ENCODE measurements around the gene DENND5A. TPM values are rescaled to one million over a fixed set of nuclear protein-coding genes. Genes with fewer than 3 reads are reported as not detected.
"Not testable (repeated sequence)": the region's sequence is repeated elsewhere in the genome, so short reads cannot be mapped to it uniquely, and the experiment has no call there.

Gene DENND5A
- total and polyA plus RNA-seq, 3 donors from 2014 or later, result 51.2 to 88.8 (median 73.6) TPM

DNA sequence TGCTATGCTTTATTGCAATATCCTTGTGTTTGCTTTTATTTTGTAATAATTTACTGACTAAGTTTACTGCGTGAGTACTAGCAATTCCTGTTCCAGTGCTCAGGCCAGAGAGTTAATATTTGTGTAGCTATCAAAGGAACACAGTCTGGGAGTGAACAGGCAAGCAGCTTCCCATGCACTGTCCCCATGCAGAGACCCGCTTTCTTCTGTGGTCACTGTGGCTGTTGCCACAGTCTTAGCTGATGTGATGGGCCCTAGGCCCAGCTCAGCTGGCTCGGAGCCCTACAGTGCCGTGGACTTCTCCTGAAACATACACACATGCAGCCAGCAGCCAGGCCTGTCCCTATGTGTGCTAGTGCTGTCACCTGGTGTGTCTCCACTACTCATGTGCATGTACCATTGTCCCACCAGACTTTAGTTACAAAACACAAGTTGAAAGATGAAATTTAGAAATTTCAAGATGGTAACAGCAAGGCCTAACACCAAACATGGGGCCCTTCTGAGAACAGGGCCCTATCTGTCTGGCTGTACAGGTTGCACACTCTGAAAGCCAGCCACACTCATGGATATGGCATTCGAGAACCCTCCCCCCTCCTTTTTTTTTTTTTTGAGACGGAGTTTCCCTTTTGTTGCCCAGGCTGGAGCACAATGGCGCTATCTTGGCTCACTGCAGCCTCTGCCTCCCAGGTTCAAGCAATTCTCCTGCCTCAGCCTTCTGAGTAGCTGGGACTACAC, 161.4 kb downstream of the DENND5A start:
- Histone ChIP-seq H3K27ac (no peak overlapping the region), H3K27me3 (no peaks in the 10 kb centered on the region), H3K9me3 (no peaks in the 10 kb centered on the region), H3K4me3 (no peak overlapping the region), H3K36me3 (ENCODE audit: low read depth, missing control alignments) (no peaks in the 10 kb centered on the region), H3K4me1 (no peaks in the 10 kb centered on the region)
- DNase-seq, result no peak
- 96 to 99% methylated on average over 7 of the region's 7 CpGs for WGBS, 2 donors
- no peak for TF ChIP-seq POLR2A (IDR thresholded peaks at IDR 0.05)
- TF ChIP-seq, protein P1, sequence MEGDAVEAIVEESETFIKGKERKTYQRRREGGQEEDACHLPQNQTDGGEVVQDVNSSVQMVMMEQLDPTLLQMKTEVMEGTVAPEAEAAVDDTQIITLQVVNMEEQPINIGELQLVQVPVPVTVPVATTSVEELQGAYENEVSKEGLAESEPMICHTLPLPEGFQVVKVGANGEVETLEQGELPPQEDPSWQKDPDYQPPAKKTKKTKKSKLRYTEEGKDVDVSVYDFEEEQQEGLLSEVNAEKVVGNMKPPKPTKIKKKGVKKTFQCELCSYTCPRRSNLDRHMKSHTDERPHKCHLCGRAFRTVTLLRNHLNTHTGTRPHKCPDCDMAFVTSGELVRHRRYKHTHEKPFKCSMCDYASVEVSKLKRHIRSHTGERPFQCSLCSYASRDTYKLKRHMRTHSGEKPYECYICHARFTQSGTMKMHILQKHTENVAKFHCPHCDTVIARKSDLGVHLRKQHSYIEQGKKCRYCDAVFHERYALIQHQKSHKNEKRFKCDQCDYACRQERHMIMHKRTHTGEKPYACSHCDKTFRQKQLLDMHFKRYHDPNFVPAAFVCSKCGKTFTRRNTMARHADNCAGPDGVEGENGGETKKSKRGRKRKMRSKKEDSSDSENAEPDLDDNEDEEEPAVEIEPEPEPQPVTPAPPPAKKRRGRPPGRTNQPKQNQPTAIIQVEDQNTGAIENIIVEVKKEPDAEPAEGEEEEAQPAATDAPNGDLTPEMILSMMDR (IDR thresholded peaks at IDR 0.05), result no peak
- intact Hi-C loops (cut with DNase I; ENCODE audit: low total_unique reads), result no loop called here

DNA sequence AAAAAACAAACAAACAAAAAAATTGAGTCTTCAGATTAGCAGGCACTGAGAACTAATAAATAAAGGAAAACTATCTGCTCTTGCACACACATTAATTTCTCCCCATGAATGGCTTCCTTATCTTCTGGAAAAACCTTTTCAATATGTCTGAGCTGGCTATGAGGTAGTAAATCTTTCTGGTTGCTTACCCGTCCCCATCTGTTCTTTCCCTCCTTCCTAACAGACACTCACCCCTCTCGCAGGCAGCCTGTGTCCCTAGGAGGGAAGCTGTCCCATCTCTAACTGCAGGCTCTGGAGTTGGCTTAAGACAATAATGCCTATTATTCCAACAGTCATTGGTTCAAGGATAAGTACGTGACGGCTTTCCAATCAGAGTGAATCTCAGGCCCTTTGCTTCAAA, 165.5 kb downstream of the DENND5A start:
- DNase-seq, result no peak
- Histone ChIP-seq H3K36me3 (ENCODE audit: low read depth, missing control alignments) (no peaks in the 10 kb centered on the region), H3K27ac (no peak overlapping the region), H3K4me3 (no peak overlapping the region), H3K9me3 (no peaks in the 10 kb centered on the region), H3K4me1 (no peaks in the 10 kb centered on the region), H3K27me3 (no peaks in the 10 kb centered on the region)
- WGBS, 2 donors, result 40 to 59% methylated on average over 3 to 4 of the region's 4 CpGs
- intact Hi-C loops (cut with DNase I; ENCODE audit: low total_unique reads), result no loop called here
- TF ChIP-seq, protein P1 (IDR thresholded peaks at IDR 0.05), result no peak
- no peak for TF ChIP-seq POLR2A (IDR thresholded peaks at IDR 0.05)

DNA sequence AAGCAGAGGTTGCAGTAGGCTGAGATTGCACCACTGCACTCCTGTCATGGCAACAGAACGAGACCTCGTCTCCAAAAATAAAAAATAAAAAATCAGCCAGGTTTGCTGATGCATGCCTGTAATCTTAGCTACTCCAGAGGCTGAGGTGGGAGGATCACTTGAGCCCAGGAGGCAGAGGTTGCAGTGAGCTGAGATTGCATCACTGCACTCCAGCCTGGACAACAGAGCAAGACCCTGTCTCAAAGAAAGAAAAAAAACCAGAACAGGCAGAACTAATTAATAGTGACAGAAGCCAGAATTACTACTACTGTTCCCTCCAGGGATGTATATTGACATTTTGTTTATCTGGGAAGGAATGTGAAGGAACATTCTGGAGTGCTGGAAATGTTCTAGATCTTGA, 166.7 kb downstream of the DENND5A start:
- 44 to 46% methylated on average over 2 of the region's 2 CpGs for WGBS, 2 donors
- H3K9me3 ChIP-seq; DNase-seq; intact Hi-C loops (cut with DNase I; ENCODE audit: low total_unique reads); H3K27ac ChIP-seq; H3K36me3 ChIP-seq (ENCODE audit: low read depth, missing control alignments); H3K4me1 ChIP-seq; H3K27me3 ChIP-seq; H3K4me3 ChIP-seq: not testable (repeated sequence)

DNA sequence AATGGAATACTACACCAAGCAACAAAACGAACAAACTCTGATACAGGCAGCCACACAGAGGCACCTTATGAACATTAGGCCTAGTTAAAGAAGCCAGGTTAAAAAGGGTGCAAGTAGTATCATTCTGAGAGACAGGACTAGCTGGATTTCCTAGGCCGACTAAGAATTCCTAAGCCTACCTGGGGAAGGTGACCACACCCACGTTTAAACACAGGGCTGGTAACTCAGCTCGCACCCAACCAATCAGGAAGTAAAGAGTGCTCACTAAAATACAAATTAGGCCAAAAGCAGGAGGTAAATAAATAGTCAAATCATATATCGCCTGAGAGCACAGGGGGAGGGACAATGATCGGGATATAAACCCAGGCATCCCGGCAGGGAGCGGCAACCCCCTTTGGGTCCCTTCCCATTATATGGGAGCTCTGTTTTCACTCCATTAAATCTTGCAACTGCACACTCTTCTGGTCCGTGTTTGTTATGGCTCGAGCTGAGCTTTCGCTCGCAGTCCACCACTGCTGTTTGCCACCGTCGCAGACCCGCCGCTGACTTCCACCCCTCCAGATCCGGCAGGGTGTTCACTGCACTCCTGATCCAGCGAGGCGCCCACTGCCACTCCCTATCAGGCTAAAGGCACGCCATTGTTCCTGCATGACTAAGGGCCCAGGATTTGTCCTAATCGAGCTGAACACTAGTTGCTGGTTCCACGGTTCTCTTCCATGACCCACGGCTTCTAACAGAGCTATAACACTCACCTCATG, 167.8 kb downstream of the DENND5A start:
- H3K27me3 ChIP-seq; H3K4me3 ChIP-seq; DNase-seq; intact Hi-C loops (cut with DNase I; ENCODE audit: low total_unique reads); H3K27ac ChIP-seq; H3K4me1 ChIP-seq; H3K9me3 ChIP-seq; H3K36me3 ChIP-seq (ENCODE audit: low read depth, missing control alignments): not testable (repeated sequence)
- 89 to 91% methylated on average over 23 of the region's 23 CpGs for WGBS, 2 donors

DNA sequence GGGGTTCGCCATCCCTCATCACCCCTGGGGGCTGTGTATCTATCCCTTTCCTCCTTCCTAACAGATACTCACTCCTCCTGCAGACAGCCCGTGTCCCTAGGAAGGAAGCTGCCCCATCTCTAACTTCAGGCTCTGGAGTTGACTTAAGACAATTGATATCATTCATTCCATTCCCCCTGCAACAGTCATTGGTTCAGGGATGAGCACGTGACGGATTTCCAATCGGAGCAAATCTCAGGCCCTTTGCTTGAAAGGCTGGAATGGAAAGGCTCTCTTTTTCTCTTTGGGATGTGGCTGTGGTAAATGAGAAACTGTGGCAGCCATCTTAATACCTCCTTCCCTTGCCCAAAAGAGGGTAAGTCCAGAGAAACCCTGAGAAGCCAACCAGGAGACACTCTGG, 168.7 kb downstream of the DENND5A start:
- 91 to 93% methylated on average over 5 of the region's 5 CpGs for WGBS, 2 donors
- Histone ChIP-seq H3K27ac (no peak overlapping the region), H3K27me3 (no peaks in the 10 kb centered on the region), H3K36me3 (ENCODE audit: low read depth, missing control alignments) (no peaks in the 10 kb centered on the region), H3K9me3 (no peaks in the 10 kb centered on the region), H3K4me1 (no peaks in the 10 kb centered on the region), H3K4me3 (no peak overlapping the region)
- intact Hi-C loops (cut with DNase I; ENCODE audit: low total_unique reads), result no loop called here
- TF ChIP-seq, protein P1 (IDR thresholded peaks at IDR 0.05), result no peak
- no peak for TF ChIP-seq POLR2A (IDR thresholded peaks at IDR 0.05)
- no peak for DNase-seq
